Caki2 (cell line): ENCODE results near the gene CDSN. TPM values are rescaled to one million over a fixed set of nuclear protein-coding genes. Genes with fewer than 3 reads are reported as not detected.
A peak's percentile ranks its signal among the peaks of the same experiment; 100 is the strongest.

ENCODE experiments used
- DNase-seq: peaks from one replicate; pipeline ENCODE4 v3.0.0-alpha.2; 2015; ENCODE audit warnings: low read depth
- in situ Hi-C: cut with HindIII; loops from 2 replicates; pipeline ENCODE4 v1.10.0; 2016; ENCODE audit warnings: low sequenced_read_pairs, low pct_unique_long_range_greater_than_20kb, mixed read lengths
- total RNA-seq: library from RNA; depleted of rRNA; stranded (reverse); fragments of >200 nt; shearing (Covaris generic); gene quantifications from 2 replicates; pipeline ENCODE4 v1.2.3, GENCODE V29; 2014; ENCODE audit warnings: low replicate concordance

The CDSN gene
- total RNA-seq, 1 experiment from 2014 or later: not detected

- peak; percentile 98 for DNase-seq
- in situ Hi-C loops: no loop called here
Measured at GRCh38 chr6:31122791-31123706, 2.8 kb upstream of the CDSN start.

- in situ Hi-C loops: no loop called here
- DNase-seq: no peak
Measured at GRCh38 chr6:31121131-31121790, 1.0 kb upstream of the CDSN start.

- no peak for DNase-seq
- in situ Hi-C loops: no loop called here
Measured at GRCh38 chr6:31118178-31118577, 2.1 kb downstream of the CDSN start.

GRCh38 chr6:31116661-31117385, 3.4 kb downstream of the CDSN start:
- in situ Hi-C loops: no loop called here
- DNase-seq: no peak

- in situ Hi-C loops: no loop called here
- no peak for DNase-seq
Measured at GRCh38 chr6:31115941-31116560, 4.2 kb downstream of the CDSN start.

GRCh38 chr6:31114970-31115849, 5.0 kb downstream of the CDSN start:
- in situ Hi-C loops: no loop called here
- peak; percentile 68 for DNase-seq

- in situ Hi-C loops: no loop called here
- DNase-seq: peak; percentile 80
Measured at GRCh38 chr6:31114541-31114878, 5.7 kb downstream of the CDSN start, which contains the start of gene PSORS1C1. PSORS1C1 (plus strand) TSS chr6:31114800; CDS start chr6:31129633, 14,833 bp downstream.

GRCh38 chr6:31113861-31114540, 6.2 kb downstream of the CDSN start:
- in situ Hi-C loops: no loop called here
- DNase-seq: no peak

GRCh38 chr6:31112478-31112877, 7.8 kb downstream of the CDSN start, which contains the start of gene C6orf15:
C6orf15 (minus strand) TSS chr6:31112575; CDS start chr6:31112555, 20 bp downstream.
- in situ Hi-C loops: no loop called here
- no peak for DNase-seq

GRCh38 chr6:31111712-31112111, 8.5 kb downstream of the CDSN start:
- in situ Hi-C loops: no loop called here
- no peak for DNase-seq

- in situ Hi-C loops: no loop called here
Measured at GRCh38 chr6:31110825-31111582, 9.2 kb downstream of the CDSN start.

GRCh38 chr6:31107052-31107451, 13.2 kb downstream of the CDSN start:
- DNase-seq: no peak
- in situ Hi-C loops: no loop called here

More at GRCh38 chr6:31110825-31111582, 9.2 kb downstream of the CDSN start:
- DNase-seq: no peak

- DNase-seq: no peak
- in situ Hi-C loops: no loop called here
Measured at GRCh38 chr6:31103136-31103535, 17.1 kb downstream of the CDSN start.

- in situ Hi-C loops: no loop called here
- no peak for DNase-seq
Measured at GRCh38 chr6:31098449-31098938, 21.8 kb downstream of the CDSN start.

- DNase-seq: no peak
- in situ Hi-C loops: no loop called here
Measured at GRCh38 chr6:31096656-31097055, 23.6 kb downstream of the CDSN start.

- no peak for DNase-seq
- in situ Hi-C loops: no loop called here
Measured at GRCh38 chr6:31096215-31096614, 24.0 kb downstream of the CDSN start.
